ENCODE measurements around the gene SPEN.
"Not testable (repeated sequence)": the region's sequence is repeated elsewhere in the genome, so short reads cannot be mapped to it uniquely, and the experiment has no call there.

The SPEN gene

DNA sequence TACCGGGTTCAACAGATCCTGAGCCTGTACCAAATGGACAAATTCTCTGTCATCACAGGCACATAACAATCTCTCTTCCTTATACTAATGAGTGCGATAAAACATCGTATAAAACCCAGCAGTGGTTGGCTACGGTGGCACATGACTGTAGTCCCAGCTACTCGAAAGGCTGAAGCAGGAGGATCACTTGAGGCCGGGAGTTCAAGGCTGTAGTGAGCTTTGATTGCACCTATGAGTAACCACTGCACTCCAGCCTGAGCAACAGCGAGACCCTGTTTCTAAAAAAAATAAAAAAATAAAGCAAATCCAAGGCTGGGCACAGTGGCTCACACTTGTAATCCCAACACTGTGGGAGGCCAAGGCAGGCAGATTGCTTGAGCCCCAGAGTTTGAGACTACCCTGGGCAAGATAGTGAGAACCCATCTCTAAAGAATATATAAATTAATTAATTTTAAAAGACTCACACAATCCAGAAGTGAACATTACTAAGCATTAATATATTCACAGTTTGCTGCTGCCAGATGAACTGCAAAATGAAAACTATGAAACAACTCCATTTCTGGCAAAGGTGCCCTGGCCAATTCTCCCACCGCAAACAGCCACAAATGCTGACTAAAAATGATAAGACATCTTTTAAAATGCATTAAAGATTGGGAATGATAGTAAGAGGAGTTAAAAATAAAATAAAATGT lies 115.3 kb downstream of the SPEN start:
- no peak for DNase-seq

DNA sequence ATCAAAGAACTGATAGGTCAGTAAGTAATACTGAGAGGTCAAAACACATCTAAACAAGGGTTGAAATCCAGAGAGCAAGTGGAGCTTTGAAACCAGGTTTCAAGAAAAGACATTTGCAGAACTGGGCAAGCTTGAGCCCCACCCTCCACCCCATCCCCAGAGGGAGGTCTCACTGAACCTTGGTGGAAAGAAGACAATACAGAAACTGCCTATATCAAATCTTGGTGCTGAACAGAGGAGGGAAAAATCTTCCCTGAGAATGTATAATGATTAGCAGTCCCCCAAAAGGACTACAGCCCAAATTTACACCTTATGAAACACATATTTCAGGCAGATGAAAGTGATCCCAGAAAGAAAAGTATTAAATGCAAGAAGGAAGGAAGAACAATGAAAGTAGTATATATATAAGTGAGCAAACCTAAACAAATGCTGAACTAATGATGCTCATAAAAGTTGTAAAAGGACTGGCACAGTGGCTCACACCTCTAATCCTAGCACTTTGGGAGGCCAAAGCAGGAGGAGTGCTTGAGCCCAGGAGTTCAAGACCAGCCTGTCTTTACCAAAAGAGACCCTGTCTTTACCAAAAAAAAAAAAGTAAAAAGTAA lies 116.0 kb downstream of the SPEN start:
- no peak for DNase-seq

DNA sequence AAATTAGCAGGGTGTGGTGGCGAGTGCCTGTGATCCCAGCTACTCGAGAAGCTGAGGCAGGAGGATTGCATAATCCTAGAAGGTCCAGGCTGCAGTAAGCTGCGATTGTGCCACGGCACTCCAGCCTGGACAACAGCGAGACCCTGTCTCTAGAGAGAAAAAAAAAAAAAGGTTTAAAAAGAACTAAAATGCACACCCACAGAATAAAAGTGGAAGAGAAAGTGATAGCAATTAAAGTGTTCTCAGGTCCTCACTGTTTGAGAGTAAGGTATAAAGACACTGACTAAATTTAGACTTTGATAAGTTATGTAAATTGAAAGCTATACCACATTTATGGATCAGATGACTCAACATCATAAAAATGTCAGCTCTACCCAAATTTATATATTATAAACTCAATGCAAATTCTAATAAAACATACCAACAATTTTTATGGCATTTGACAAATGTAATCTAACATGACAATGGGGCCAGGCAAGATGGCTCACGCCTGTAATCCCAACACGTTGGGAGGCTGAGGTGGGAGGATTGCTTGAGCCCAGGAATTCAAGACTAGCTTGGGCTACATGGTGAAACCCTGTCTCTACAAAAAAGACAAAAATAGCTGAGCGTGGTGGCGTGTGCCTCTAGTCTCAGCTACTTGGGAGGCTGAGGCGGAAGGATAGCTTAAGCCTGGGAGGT lies 116.6 kb downstream of the SPEN start:
- DNase-seq: peak; percentile 79 to 81 (median 81)

DNA sequence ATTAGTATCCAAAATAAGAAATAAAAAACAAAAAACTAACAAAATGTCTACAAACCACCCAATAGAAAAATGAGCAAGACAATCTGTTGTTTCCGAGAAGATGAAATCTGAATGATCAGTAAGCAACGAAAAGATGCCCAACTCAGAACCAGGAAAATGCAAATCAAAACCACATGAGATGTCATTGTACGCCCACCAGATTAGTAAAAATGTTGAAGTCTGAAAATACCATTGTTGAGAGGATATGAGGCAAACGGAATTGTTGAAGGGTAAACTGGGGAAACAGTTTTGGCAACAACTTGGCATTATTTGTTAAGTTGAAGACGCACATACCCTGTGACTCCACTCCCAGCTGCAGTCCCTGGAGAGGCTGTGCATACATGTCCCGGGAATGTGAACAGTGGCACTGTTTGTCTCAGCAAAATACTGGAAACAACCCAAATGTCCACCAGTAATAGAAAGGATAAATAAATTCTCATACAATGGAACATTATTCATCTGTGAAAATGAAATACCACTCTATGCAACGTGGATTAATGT lies 117.8 kb downstream of the SPEN start:
- peak; percentile 76 to 94 (median 89) for DNase-seq

DNA sequence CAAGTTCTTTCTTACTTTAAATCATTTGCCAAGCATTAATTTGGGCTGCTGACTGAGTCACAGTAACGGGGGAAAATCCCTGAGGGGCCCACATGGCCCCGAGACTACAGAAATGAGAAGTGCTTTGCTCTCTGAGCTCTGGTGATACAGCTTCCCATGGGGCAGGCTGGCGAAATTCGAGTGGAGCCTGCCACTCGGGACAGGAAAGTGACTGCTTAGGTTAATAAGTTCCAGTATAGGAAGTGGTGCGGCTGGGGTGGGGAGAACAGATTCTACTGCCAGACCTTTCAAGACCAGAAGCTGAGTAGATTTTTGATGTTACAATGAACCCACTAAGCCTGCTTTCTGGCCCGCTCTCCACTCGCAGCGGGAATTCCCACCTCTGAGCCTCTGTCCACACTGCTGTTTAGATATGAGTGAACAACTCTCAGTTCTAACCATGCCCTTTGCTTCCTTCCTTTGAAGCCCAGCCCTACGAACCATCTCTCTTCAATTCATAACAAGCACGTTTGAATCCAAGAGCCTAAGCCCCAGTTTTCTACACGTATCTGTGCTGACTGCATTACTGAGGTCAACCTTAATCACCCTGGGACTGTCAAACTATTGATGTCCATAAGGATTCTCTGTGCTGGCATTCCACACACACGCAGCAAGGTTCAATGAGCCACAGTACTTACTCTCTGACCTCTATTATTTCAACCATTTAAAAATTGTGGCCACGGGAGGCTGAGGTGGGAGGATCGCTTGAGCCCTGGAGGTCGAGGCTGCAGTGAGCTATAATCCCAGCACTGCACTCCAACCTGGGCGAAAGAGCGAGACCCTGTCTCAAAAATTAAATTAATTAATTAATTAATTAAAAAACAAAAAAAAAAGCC lies 118.8 kb downstream of the SPEN start:
- DNase-seq: peak; percentile 94 to 97 (median 97)

DNA sequence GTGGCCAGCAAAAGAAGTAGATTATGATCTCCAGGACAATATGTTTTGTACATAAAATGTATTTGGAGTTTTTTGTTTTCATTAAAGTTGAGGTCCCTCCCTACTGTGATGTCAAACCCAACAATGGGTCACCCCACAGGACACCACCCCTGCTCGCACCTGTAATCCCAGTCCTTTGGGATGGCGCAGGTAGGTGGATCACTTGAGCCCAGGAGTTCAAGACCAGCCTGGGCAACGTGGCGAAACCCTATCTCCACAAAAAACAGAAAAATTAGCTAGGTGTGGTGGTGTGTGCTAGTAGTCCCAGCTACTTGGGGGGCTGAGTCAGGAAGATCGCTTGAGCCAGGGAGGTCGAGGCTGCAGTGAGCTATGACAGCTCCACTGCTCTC lies 119.4 kb downstream of the SPEN start:
- no peak for DNase-seq

DNA sequence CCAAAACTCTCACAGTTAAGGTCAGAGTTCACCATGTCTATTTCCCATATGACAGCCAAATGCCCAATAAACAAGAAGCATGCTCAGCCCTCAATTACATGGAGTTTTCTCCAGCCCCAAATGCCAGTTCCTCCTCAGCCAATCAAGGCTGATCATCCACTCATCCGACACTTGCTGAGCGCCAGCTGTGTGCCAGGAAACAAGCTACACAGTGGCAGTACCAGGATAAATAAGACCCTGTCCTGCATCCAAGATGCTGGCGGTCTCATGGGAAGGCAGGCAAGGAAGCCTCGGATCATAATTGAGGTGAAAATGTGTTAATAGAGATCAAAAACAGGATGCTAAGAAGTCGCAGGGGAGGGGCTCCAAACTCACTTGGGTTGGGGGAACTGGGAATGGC lies 120.7 kb downstream of the SPEN start:
- DNase-seq: no peak

DNA sequence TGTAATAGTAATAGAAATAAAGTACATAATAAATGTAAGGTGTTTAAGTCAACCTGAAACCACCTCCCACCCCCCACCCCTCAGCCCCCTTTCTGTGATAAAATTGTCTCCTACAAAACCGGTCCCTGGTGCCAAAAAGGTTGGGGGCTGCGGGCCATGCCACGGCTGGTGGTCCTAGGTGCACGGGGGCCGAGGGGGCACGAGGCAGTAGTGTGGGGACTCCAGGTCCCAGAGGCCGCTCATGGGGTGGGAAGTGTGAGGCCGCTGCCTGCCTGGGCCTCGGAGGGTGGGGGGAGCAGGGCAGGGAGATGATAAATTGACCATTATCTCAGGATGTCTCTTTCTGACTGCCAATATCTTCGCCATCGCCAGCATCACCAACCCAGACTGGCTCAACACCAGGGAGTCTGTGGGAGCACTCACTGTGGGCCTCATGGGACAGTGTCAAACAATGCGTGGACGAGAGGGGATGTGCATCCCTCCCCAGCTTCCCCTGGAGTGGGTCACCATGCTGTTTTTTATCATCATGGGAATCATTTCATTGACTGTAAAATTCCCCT lies 121.9 kb downstream of the SPEN start:
- no peak for DNase-seq

DNA sequence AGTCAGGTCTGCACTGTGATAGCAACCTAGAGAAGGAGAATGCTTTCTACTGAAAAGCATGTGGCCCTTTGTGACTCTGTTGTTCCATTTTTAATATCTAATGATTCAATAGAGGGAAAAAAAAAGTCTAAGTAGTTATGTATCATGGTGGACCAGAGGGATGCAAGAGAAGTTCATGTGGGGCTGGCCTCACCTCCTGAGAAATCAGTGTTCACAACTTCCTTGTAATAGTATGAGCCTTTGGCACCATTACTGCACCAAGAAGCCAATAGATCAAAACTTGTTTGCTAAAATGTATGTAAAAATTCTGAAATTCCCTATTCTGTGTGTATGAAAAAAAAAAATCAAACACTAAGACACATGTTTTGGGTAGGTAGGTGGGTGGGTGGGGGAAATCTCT lies 123.4 kb downstream of the SPEN start:
- peak in 2 of 3 donors; percentile 50 to 56 for DNase-seq

DNA sequence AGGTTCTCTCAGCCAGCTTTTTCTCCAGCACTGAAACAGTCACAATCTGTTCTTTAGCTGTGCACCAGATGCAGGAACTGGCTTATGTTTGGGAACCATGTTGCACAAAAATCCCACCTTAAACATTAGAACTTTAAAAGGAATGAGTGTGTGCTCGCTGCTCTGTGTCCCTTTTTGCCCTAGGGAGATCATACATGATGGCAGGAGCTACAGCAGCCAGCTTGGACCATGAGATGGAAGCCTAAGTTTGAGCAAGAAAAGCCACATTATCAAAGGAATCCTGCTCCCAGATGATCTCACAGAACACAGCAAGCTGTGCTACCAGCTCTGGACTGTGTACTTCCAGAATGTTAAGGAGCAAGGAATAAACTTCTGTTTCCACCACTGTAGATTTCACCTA lies 124.9 kb downstream of the SPEN start:
- no peak for DNase-seq

DNA sequence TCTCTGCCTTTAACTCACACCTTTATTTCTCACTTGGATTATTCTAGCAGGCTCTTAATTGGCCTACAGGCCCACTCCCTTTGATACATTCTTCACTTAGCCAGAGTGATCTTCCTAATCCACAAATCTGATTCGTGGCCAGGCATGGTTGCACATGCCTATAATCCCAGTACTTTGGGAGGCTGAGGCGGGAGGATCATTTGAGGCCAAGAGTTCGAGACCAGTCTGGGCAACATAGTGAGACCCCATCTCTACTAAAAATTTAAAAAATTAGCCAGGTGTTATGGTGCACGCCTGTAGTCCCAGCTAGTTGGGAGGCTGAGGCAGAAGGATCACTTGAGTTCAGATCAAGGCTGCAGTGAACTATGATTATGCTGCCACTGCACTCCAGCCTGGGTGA lies 126.3 kb downstream of the SPEN start:
- no peak for DNase-seq

DNA sequence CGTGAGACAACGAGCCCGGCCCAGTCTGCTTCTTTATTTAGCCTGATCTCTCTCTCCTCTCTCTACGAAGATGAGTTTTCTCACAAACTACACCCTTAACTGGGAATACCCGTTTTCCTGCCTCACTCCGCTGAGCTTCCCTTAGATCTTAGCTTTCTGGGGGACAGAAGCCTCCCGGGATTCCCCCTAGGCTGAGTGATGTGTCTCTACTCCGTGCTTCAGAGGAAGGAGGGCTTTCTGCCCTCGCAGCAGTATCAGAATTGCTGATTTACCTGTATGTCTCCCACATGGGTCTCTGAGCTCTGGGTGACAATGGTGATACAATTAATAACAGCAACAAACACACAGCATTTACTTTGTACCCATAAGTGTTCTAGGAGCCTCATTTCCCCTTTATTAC lies 127.3 kb downstream of the SPEN start:
- peak; percentile 59 to 68 (median 63) for DNase-seq

DNA sequence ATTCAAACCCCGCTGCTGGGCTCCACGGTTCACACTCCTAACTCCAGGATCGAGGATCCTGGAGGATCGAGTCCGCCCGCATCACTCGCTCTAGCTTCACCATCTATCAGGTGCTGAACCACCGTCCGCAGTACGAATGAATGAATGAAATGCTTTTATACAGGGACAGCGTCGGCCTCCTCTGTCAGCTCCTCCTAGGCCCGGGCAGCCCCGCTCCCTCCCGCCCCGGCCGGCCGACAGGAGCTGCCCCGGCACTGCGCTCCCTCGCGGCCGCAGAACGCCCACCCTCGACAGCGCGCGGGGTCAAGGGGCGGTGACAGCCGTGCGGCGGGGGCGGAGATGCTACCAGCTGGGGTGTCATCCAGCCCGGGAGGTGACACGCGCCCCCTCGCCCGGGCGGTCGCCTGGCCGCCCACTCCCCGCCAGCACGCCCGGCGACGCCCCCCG lies 127.9 kb downstream of the SPEN start:
- DNase-seq: peak; percentile 87 to 93 (median 88)

DNA sequence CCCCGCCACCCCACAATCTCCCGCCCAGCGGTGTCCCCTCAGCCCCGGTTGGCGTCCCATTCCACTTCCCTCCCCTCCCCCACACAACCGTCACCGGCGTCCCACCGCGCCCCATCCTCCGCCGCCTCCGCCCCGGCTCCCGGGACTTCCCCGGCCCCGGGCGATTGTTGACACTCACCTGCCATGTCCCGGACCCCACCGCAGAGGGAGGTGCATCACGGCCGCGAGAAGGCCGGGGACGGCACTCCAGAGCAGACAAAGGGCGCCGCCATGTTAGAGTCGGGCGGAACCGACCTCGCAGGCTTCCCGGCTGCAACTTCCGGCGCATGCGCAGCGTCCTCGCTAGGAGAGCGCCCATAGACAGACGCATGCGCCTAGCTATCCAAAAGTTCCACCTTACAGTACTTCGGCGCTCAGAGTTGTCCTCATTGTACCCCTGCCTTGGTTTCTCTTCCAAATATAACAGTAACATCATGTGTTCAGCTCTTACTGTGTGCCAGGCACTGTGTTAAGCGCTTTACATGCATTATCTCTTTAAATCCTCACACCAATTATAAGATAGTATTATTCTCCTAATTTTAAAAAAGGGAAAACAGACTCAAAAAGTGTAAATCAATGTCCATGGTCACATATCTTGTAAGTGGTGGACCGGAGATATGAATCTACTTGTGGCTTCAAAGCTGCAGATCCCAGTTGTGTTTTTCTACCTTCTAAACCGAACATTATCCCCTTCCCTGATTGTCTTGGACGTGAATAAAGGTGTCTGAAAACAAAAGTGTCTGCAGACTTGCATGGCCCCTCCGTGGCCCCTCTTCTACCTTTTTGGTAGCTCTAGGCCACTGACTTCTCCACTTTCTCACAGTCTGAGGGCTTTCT lies 128.5 kb downstream of the SPEN start, which contains the start of gene ZBTB17:
Gene ZBTB17, minus strand, starts transcription at position 297 of the 876 bp plus-strand sequence. CDS start 27,606 bp downstream, outside the sequence.
- peak; percentile 98 to 99 (median 99) for DNase-seq

DNA sequence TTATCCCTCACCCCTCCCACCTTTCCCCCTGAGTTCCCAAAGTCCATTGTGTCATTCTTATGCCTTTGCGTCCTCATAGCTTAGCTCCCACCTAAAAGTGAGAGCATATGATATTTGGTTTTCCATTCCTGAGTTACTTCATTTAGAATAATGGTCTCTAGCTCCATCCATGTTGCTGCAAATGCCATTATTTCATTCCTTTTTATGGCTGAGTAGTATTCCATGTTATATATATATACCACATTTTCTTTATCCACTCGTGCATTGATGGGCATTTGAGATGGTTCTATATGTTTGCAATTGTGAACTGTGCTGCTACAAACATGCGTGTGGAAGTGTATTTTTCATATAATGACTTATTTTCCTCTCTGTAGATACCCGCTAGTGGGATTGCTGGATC lies 130.4 kb downstream of the SPEN start:
- not testable (repeated sequence) for DNase-seq

DNA sequence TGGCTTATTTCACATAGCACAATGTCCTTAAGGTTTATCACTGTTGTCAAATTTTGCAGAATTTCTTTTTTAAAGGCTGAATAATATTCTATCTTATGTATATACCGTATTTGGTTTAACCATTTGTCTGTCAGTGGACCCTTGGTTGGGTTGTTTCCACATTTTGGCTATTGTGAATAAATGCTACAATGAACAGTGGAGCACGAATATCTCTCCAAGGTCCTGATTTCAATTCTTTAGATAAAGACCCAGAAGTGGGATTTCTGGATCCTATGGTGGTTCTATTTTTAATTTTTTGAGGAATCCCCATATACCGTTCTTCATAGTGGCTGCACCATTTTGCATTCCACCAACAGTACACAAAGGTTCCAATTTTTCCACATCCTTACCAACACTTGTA lies 134.2 kb downstream of the SPEN start:
- DNase-seq: no peak

DNA sequence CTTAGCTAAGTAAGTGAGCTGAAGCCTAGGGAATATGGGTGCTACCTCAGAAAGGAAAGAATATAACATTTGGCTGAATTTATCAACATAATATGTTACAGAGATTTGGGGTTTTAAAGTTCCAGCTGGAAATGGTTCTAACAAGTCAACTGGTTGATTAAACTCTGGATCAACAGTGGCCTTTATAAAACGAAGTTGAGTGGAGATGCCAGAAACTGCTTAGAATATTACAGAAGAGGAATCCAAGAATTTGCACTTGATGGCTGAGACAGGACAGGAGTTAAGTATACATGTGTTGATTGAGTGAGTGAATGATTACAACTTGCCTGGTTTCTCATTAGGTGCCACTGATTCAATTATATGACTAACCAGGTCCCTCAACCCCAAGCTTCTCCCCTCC lies 135.8 kb downstream of the SPEN start:
- DNase-seq: no peak

DNA sequence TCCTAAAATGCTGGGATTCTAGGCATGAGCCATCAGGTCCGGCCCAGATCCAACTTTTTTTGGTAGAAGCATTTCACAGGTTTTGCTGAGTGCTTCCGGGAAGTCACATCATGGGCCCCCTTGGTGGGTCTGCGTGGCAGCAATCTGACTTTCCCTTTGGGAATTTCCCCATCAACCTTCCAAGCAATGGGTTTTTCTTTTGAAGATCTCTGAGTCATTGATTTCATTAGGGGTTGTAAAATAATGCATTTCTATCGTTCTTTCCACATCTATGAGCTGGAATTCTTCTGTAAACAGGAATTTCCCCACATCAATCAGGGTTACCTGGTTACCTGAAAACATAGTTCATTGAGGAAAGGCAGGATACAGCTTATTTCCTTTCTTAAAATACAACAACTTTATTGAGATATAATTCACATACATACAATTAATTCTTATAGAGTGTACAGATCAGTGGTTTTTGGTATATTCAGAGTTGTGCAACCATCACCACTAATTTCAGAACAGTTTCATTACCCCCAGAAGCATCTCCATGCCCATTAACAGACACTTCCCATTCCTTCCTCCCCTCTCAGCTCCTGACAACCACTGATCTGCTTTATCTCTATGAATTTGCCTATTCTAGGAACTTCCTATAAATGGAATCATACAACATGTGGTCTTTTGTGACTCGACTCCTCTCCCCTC lies 138.2 kb downstream of the SPEN start:
- peak; percentile 72 to 88 (median 74) for DNase-seq

DNA sequence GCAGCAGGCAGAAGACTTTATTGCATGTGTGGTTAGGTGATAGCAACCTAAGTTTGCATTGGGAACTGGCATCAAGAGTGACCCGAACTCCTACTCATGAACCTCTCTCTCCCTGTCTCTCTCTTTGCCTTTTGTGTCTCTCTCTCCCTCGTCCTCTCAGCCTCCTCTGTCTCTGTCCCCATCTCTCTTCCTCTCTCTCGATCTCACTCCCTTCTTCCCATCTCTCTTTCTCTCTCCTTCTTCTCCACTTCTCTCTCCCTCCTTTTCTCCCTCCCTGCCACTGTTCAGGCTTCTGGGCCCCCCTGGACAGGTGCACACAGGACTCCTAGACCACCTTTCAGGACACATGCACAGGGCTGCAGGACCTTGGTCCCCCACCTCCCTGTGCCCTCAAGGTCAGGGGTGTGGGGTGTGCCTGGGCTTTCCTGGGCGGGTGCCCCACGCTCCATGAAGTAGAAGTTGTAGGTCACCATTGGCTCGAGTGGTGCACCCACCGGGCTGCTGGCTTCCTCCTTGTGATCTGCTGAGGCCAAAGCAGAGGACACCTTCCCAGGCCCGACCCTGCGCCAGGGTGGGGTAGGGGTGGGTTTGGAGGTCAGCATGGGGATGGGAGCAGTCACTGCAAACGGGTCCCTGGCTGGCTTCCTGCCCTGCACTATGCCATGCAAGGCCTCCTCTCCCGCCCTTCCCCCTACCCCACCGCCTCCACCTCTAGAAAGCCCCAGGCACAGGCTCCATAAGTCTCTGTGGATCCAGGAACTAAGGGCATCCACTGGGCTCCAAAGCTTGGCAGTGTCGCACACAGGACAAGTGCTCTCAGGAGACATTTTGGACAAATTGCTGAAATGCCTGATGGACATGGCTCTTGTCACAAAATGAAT lies 141.6 kb downstream of the SPEN start:
- DNase-seq: no peak

DNA sequence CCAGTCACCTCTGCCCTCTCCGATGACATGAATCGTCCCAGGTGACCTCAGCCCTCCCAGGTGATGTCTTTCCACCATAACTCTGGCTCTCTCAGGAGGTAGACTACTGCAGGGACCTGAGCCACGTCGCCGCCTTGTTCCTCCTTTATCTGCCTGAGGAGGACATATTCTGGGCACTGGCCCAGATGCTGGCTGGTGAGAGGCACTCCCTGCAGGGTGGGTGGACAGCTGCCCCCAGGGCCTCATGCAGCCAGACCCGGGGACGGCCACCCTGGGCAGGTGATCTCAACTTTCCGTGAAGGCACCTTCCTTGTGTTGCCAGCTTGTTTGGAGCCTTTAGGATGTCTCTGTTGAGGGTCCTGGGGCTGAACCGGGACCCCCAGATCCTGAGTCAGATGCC lies 142.3 kb downstream of the SPEN start:
- DNase-seq: no peak

All from suppressor macrophage treated with lipopolysaccharide for 1 hour (primary cell).